HepG2 (cell line): ENCODE results near the gene KCND1. TPM values are rescaled to one million over a fixed set of nuclear protein-coding genes. Genes with fewer than 3 reads are reported as not detected.
A peak's percentile ranks its signal among the peaks of the same experiment; 100 is the strongest.

ENCODE experiments used
- AHR ChIP-seq: IDR thresholded peaks from 2 replicates; pipeline ENCODE4 v1.6.1; 2018; ENCODE audit warnings: missing genetic modification reagents, missing compliant biosample characterization
- CENPBD1 ChIP-seq: sonication (generic); formaldehyde crosslinking; IDR thresholded peaks from 2 replicates; pipeline ENCODE4 v1.8.0; 2022; ENCODE audit warnings: missing genetic modification reagents, low read depth, mild to moderate bottlenecking, borderline replicate concordance
- ETV5 ChIP-seq: IDR thresholded peaks from 2 replicates; pipeline ENCODE4 v1.6.1; 2018; ENCODE audit warnings: missing biosample characterization, missing genetic modification reagents, inconsistent platforms, borderline replicate concordance
- HHEX ChIP-seq: IDR thresholded peaks from 2 replicates; pipeline ENCODE4 v1.6.1; 2016; ENCODE audit warnings: control low read depth
- HINFP ChIP-seq: sonication (generic); formaldehyde crosslinking; IDR thresholded peaks from 2 replicates; pipeline ENCODE4 v1.4.0; 2020; ENCODE audit warnings: low read depth, mild to moderate bottlenecking, missing genetic modification reagents
- NFKBIZ ChIP-seq: IDR thresholded peaks from 2 replicates; pipeline ENCODE4 v1.6.1; 2018; ENCODE audit warnings: missing genetic modification reagents, missing compliant biosample characterization
- PLRG1 ChIP-seq: fragments of 450-650 bp; conservative IDR thresholded peaks from 2 replicates; pipeline ENCODE4 v1.6.1; 2016
- POLR2AphosphoS5 ChIP-seq: IDR thresholded peaks from 2 replicates; pipeline ENCODE4 v1.6.1; 2012; ENCODE audit warnings: low read depth, low read length
- SRSF1 ChIP-seq: fragments of 200-400 bp; formaldehyde crosslinking; optimal IDR thresholded peaks from 2 replicates; pipeline ENCODE3; 2017; ENCODE audit warnings: mild to moderate bottlenecking, low read depth, low read length, moderate library complexity
- TCF7L2 ChIP-seq: IDR thresholded peaks from 2 replicates; pipeline ENCODE4 v1.6.1; 2011; ENCODE audit warnings: mild to moderate bottlenecking, low read depth, low read length, moderate library complexity
- ZNF17 ChIP-seq: sonication (generic); formaldehyde crosslinking; IDR thresholded peaks from 2 replicates; pipeline ENCODE4 v1.5.0; 2020; ENCODE audit warnings: mild to moderate bottlenecking, missing genetic modification reagents
- ZNF235 ChIP-seq: sonication (generic); formaldehyde crosslinking; IDR thresholded peaks from 2 replicates; pipeline ENCODE4 v1.8.1; 2023; ENCODE audit warnings: mild to moderate bottlenecking, missing genetic modification reagents, borderline replicate concordance
- ZNF496 ChIP-seq: sonication (generic); formaldehyde crosslinking; IDR thresholded peaks from 2 replicates; pipeline ENCODE4 v1.8.1; 2023; ENCODE audit warnings: mild to moderate bottlenecking, moderate library complexity, missing genetic modification reagents; ENCODE audit not compliant: insufficient replicate concordance
- ZNF510 ChIP-seq: sonication (generic); formaldehyde crosslinking; IDR thresholded peaks from 2 replicates; pipeline ENCODE4 v1.4.0; 2020; ENCODE audit warnings: low read depth, mild to moderate bottlenecking, missing genetic modification reagents
- ZNF550 ChIP-seq: sonication (generic); formaldehyde crosslinking; IDR thresholded peaks from 2 replicates; pipeline ENCODE4 v1.4.0; 2020; ENCODE audit warnings: mild to moderate bottlenecking, missing genetic modification reagents, borderline replicate concordance
- ZNF609 ChIP-seq: sonication (generic); formaldehyde crosslinking; IDR thresholded peaks from 2 replicates; pipeline ENCODE4 v1.4.0; 2020; ENCODE audit warnings: mild to moderate bottlenecking, missing genetic modification reagents, borderline replicate concordance
- polyA plus RNA-seq, 8 experiments: library from polyadenylated mRNA; depleted of rRNA in 3 of 8; stranded (reverse) in 7 of 8; unstranded in 1 of 8; fragments of >200 nt; fragmentation: Illumina TruSeq in 4 of 8; extraction: Trizol in 4 of 8; gene quantifications; 2 replicates each; pipeline versions ENCODE4 v1.2.1 to v1.2.3, GENCODE V29; 2011 to 2016; ENCODE audit warnings: low read depth in 4 of 8, missing spikeins in 1 of 8, mixed read lengths in 1 of 8; ENCODE audit not compliant: insufficient read depth in 1 of 8
- total RNA-seq, 5 experiments: library from RNA; depleted of rRNA; stranded (reverse); fragments of >200 nt; fragmentation: Illumina TruSeq; extraction: Trizol; gene quantifications; 2 replicates each; pipeline ENCODE4 v1.2.3, GENCODE V29; 2016; ENCODE audit warnings: low read depth in 1 of 5
- TF ChIP-seq, protein P1 (sequence below): fragments of 450-650 bp; IDR thresholded peaks from 2 replicates; pipeline ENCODE4 v1.6.1; 2016
- TF ChIP-seq, protein P2 (sequence below): sonication (generic); formaldehyde crosslinking; IDR thresholded peaks from 2 replicates; pipeline ENCODE4; 2020; ENCODE audit warnings: missing genetic modification reagents, mild to moderate bottlenecking, borderline replicate concordance

Gene KCND1
- total and polyA plus RNA-seq, 2 of the 13 experiments (the other 11 are each of a cell fraction or from before 2014, with no cell fraction given): 0.07 to 0.30 TPM

- no peak for TF ChIP-seq NFKBIZ (CRISPR knock-in tag)
- TF ChIP-seq PLRG1: no peak
- no peak for TF ChIP-seq TCF7L2
- TF ChIP-seq ZNF550 (CRISPR knock-in tag): no peak
- no peak for TF ChIP-seq HHEX (CRISPR knock-in tag)
- no peak for TF ChIP-seq ZNF496 (CRISPR knock-in tag)
- TF ChIP-seq, protein P1, sequence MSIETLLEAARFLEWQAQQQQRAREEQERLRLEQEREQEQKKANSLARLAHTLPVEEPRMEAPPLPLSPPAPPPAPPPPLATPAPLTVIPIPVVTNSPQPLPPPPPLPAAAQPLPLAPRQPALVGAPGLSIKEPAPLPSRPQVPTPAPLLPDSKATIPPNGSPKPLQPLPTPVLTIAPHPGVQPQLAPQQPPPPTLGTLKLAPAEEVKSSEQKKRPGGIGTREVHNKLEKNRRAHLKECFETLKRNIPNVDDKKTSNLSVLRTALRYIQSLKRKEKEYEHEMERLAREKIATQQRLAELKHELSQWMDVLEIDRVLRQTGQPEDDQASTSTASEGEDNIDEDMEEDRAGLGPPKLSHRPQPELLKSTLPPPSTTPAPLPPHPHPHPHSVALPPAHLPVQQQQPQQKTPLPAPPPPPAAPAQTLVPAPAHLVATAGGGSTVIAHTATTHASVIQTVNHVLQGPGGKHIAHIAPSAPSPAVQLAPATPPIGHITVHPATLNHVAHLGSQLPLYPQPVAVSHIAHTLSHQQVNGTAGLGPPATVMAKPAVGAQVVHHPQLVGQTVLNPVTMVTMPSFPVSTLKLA: no peak; the same call in 1 of the 2 replicates
- no peak for TF ChIP-seq HINFP (CRISPR knock-in tag)
- TF ChIP-seq SRSF1: peak; percentile 21
- TF ChIP-seq ZNF17: no peak
- no peak for TF ChIP-seq ZNF609
- no peak for TF ChIP-seq ZNF510 (CRISPR knock-in tag)
- 0 out of 2 replicates have a peak, but pooled peaks have one; percentile 22 for TF ChIP-seq ETV5 (CRISPR knock-in tag)
- no peak for TF ChIP-seq CENPBD1 (CRISPR knock-in tag)
- TF ChIP-seq, protein P2, sequence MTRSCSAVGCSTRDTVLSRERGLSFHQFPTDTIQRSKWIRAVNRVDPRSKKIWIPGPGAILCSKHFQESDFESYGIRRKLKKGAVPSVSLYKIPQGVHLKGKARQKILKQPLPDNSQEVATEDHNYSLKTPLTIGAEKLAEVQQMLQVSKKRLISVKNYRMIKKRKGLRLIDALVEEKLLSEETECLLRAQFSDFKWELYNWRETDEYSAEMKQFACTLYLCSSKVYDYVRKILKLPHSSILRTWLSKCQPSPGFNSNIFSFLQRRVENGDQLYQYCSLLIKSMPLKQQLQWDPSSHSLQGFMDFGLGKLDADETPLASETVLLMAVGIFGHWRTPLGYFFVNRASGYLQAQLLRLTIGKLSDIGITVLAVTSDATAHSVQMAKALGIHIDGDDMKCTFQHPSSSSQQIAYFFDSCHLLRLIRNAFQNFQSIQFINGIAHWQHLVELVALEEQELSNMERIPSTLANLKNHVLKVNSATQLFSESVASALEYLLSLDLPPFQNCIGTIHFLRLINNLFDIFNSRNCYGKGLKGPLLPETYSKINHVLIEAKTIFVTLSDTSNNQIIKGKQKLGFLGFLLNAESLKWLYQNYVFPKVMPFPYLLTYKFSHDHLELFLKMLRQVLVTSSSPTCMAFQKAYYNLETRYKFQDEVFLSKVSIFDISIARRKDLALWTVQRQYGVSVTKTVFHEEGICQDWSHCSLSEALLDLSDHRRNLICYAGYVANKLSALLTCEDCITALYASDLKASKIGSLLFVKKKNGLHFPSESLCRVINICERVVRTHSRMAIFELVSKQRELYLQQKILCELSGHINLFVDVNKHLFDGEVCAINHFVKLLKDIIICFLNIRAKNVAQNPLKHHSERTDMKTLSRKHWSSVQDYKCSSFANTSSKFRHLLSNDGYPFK: peak; percentile 49; the same call in 1 of the 2 replicates
- TF ChIP-seq POLR2AphosphoS5: peak; percentile 40; the same call in 1 of the 2 replicates
- TF ChIP-seq ZNF235 (CRISPR knock-in tag): no peak
- no peak for TF ChIP-seq AHR
Measured at GRCh38 chrX:48957827-48958634, 13.6 kb downstream of the KCND1 start (continued).
